Neural crest cell (in vitro differentiated cells): ENCODE measurements around the gene VPS18. TPM values are rescaled to one million over a fixed set of nuclear protein-coding genes. Genes with fewer than 3 reads are reported as not detected.

ENCODE experiments used
- DNase-seq: peaks from one replicate; pipeline ENCODE4 v3.0.0; 2021; ENCODE audit warnings: low read depth, mixed read lengths, low spot score
- H3K27ac Mint-ChIP-seq: one replicate; pipeline ENCODE4 v1.8.0; 2021; ENCODE audit warnings: mild to moderate bottlenecking, mixed read lengths; ENCODE audit not compliant: unreplicated experiment
- H3K27me3 Mint-ChIP-seq: 2 replicates; pipeline ENCODE4 v1.8.0; 2021; ENCODE audit warnings: low read depth, mild to moderate bottlenecking, mixed read lengths
- H3K36me3 Mint-ChIP-seq: 2 replicates; pipeline ENCODE4 v1.8.0; 2021; ENCODE audit warnings: low read depth, mild to moderate bottlenecking, mixed read lengths
- H3K4me1 Mint-ChIP-seq: 2 replicates; pipeline ENCODE4 v1.8.0; 2021; ENCODE audit warnings: mixed read lengths
- H3K4me3 Mint-ChIP-seq: one replicate; pipeline ENCODE4 v1.8.0; 2021; ENCODE audit warnings: mild to moderate bottlenecking, mixed read lengths
- H3K9me3 Mint-ChIP-seq: 2 replicates; pipeline ENCODE4 v1.8.0; 2021; ENCODE audit warnings: mixed read lengths
- total RNA-seq: library from RNA; stranded (reverse); gene quantifications from 2 replicates; pipeline ENCODE4 v1.2.1, GENCODE V29; 2021
- TF ChIP-seq, protein P1 (sequence below): fragments of 200-600 bp; sonication (generic); conservative IDR thresholded peaks from 2 replicates; pipeline ENCODE4 v1.5.0; 2021; ENCODE audit warnings: antibody characterized with exemption, mild to moderate bottlenecking

The VPS18 gene
- total RNA-seq, 1 donor from 2014 or later: 28.2 TPM

DNA sequence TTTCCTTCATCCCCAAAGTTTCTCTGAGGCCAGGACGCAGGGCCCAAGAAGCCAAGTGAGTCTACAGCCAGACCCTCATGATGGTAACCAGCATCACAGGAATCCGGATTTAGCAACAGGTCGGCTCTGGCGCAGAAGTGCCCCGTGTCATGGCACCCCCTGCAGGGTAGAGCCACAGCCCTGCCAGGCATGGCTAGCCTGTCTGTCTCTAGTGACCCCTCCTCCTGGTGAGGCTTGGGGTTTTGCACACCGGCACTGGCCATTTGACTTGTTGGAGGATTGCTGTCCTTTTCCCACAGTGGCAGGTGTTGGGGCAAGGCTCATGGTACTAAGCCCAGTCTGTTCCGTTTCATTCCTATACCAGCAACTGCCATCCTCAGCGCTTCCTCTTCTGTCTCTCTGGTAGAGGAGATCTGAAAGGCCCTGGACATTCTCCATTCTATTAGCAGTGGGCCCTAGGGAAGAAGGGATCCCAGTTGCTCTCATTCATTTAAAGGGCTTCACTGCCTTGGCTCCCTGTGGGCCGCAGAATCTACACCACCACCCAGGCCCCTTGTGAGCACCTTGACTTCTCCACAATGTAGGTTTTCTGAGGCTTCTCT is 49.6 kb downstream of the VPS18 start:
- H3K27ac Mint-ChIP-seq: no peak overlapping the region
- no peak for DNase-seq
- no peaks in the 10 kb centered on the region for H3K9me3 Mint-ChIP-seq
- H3K27me3 Mint-ChIP-seq: peaks cover 11% of the 10 kb centered on the region
- no peaks in the 10 kb centered on the region for H3K36me3 Mint-ChIP-seq
- TF ChIP-seq, protein P1, sequence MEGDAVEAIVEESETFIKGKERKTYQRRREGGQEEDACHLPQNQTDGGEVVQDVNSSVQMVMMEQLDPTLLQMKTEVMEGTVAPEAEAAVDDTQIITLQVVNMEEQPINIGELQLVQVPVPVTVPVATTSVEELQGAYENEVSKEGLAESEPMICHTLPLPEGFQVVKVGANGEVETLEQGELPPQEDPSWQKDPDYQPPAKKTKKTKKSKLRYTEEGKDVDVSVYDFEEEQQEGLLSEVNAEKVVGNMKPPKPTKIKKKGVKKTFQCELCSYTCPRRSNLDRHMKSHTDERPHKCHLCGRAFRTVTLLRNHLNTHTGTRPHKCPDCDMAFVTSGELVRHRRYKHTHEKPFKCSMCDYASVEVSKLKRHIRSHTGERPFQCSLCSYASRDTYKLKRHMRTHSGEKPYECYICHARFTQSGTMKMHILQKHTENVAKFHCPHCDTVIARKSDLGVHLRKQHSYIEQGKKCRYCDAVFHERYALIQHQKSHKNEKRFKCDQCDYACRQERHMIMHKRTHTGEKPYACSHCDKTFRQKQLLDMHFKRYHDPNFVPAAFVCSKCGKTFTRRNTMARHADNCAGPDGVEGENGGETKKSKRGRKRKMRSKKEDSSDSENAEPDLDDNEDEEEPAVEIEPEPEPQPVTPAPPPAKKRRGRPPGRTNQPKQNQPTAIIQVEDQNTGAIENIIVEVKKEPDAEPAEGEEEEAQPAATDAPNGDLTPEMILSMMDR: no peak
- H3K4me3 Mint-ChIP-seq: peak overlapping the region; percentile 65
- H3K4me1 Mint-ChIP-seq: peaks cover 23% of the 10 kb centered on the region

DNA sequence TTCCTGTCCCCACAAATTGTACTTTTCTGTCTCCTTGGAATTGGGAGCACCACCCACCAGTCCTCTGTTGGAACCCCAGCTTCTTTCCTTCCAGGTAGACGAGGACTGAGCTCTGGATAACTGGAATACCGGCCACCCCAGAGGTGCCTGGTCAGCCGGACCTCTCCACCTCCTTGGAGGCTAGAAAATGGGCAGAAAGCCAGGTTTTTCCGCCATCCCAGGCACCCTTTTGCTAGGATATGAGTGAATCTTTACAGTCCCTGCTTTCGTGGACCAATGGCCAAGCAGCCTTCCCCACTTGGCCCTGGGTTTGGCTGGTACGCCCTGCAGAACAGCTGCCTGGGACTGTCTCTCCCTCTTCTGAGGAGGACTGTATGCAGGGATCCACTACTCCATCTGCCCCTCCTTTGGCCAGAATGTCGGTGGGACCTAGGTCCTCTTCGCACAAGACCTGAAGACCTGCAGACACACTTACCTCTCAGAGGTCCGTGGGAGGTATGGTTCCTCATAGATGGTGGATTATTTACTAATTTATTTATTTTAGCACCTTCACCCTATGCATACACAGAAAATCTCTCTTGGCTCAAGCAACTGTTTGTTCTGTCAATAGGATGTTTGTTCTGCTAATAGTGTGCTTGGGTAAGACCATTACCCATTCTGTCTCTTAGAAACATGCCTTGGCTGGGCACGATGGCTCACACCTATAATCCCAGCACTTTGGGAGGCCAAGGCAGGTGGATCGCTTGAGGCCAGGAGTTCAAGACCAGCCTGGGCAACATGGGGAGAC is 50.5 kb downstream of the VPS18 start:
- Mint-ChIP-seq H3K9me3 (no peaks in the 10 kb centered on the region), H3K4me3 (peak overlapping the region; percentile 57), H3K36me3 (no peaks in the 10 kb centered on the region), H3K27me3 (peaks cover 14% of the 10 kb centered on the region), H3K4me1 (peaks cover 23% of the 10 kb centered on the region), H3K27ac (no peak overlapping the region)
- TF ChIP-seq, protein P1: no peak
- no peak for DNase-seq

DNA sequence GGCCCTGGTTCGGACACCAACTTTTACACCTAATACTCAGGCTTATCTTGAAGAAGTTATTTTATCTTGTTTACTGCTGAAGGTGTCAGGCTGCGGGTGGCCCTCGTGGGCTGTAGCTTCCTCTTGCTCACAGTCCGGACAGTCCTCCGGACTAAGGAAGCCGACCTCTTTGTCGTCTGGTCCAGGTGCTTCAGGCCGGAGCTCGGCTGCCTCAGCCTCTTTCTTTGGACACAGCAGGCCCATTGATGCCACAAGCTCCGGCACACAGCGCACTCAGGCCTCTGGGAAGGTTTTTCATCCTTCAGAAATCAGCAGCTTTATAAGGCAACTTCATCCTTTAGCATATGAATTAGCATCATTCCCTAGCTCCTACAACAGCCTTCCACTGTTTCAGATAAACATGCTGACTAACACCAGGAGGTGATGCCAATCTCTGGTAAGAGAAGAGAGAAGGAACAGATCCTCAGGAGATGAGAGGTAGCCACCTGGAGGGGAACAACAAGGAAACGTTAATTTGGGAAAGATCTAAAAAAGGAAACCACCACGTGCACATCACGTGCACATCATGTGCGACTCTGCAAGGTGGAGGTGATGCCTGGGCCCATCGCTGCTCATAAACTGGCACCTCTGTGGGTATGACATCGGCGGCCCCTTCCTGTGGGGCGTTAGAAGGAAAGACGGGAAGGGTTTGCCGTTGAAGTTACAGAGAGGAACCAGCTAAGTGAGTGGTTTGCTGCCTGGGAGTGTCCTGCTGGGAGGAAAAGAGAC is 54.6 kb downstream of the VPS18 start:
- Mint-ChIP-seq H3K27me3 (peaks cover 10% of the 10 kb centered on the region), H3K9me3 (no peaks in the 10 kb centered on the region), H3K4me3 (peak overlapping the region; percentile 54), H3K27ac (no peak overlapping the region), H3K4me1 (peaks cover 20% of the 10 kb centered on the region), H3K36me3 (no peaks in the 10 kb centered on the region)
- TF ChIP-seq, protein P1: no peak
- DNase-seq: no peak

DNA sequence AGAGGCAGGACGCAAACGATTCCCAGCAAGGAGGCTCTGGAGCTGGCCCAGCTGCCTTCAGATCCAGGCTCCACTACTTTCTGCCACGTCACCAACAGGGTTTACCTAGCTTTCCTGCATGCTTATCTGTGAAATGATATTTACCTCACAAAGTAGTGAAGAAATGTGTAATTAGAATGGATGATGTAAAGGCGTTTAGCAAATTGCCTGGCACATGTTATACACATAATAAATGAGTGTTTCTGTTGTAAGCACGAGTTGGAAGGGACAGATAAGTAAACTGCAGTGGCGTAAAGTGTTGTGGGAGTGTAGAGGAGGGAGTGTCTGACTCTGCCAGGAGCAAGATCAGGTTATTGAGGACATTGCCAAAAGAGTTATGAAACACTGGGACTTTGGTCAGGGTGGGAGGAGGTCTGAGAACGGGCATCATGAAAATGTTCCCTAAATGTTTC is 55.5 kb downstream of the VPS18 start:
- H3K9me3 Mint-ChIP-seq: no peaks in the 10 kb centered on the region
- DNase-seq: no peak
- peaks cover 14% of the 10 kb centered on the region for H3K27me3 Mint-ChIP-seq
- peak overlapping the region; percentile 2 for H3K4me3 Mint-ChIP-seq
- H3K4me1 Mint-ChIP-seq: peaks cover 26% of the 10 kb centered on the region
- no peak overlapping the region for H3K27ac Mint-ChIP-seq
- no peaks in the 10 kb centered on the region for H3K36me3 Mint-ChIP-seq
- TF ChIP-seq, protein P1: no peak

DNA sequence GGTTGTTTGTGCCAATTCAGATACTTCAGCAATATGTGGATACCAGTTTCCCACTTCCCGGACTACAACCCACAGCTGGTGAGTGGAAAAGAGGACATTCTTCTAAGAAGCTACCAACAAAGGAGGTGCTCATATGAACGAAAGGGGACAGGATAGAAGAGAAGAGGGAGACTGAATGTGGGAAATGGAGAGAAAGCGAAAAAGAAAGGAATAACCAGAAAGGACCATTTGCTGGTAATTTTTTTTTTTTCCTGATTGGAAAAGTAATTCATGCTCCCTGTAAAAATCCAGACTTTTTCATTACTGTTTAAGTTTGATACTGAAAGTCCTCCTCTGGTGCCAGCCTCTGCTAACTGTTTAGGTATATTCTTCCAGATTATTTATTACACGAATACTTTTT is 57.5 kb downstream of the VPS18 start:
- Mint-ChIP-seq H3K9me3 (no peaks in the 10 kb centered on the region), H3K27ac (peak overlapping the region; percentile 28), H3K4me1 (peaks cover 26% of the 10 kb centered on the region), H3K36me3 (no peaks in the 10 kb centered on the region), H3K4me3 (peak overlapping the region; percentile 94), H3K27me3 (peaks cover 14% of the 10 kb centered on the region)
- no peak for DNase-seq
- TF ChIP-seq, protein P1: no peak
